ENCODE data around the gene CHKB. TPM values are rescaled to one million over a fixed set of nuclear protein-coding genes. Genes with fewer than 3 reads are reported as not detected.

The CHKB gene
- total RNA-seq, 4 donors from 2014 or later: 13.5 to 75.6 (median 55.2) TPM

GRCh38 chr22:50607659-50608020 is 25.0 kb upstream of the CHKB start:
- DNase-seq: no peak

GRCh38 chr22:50606946-50607658 is 24.5 kb upstream of the CHKB start:
- intact Hi-C loops (cut with DNase I; ENCODE audit: low total_unique reads): no loop called here
- Histone ChIP-seq H3K27ac (no peak overlapping the region), H3K4me1 (no peaks in the 10 kb centered on the region), H3K9me3 (no peaks in the 10 kb centered on the region), H3K4me3 (no peak overlapping the region), H3K27me3 (peaks cover 0 to 3% of the 10 kb centered on the region in 2 donors), H3K36me3 (no peaks in the 10 kb centered on the region)
- no peak for DNase-seq
- TF ChIP-seq CTCF (IDR thresholded peaks at IDR 0.05): no peak
- no peak for TF ChIP-seq POLR2A (IDR thresholded peaks at IDR 0.05)

More at GRCh38 chr22:50607659-50608020, 25.0 kb upstream of the CHKB start:
- intact Hi-C loops (cut with DNase I; ENCODE audit: low total_unique reads): no loop called here
- no peaks in the 10 kb centered on the region for H3K36me3 ChIP-seq
- H3K4me1 ChIP-seq: no peaks in the 10 kb centered on the region
- H3K27ac ChIP-seq: no peak overlapping the region
- no peaks in the 10 kb centered on the region for H3K9me3 ChIP-seq
- no peak overlapping the region for H3K4me3 ChIP-seq
- H3K27me3 ChIP-seq: peaks cover 0 to 3% of the 10 kb centered on the region in 2 donors
- TF ChIP-seq CTCF (IDR thresholded peaks at IDR 0.05) (no peak), POLR2A (IDR thresholded peaks at IDR 0.05) (no peak)

- Histone ChIP-seq H3K36me3 (no peaks in the 10 kb centered on the region), H3K27me3 (peaks cover 0 to 3% of the 10 kb centered on the region in 2 donors), H3K27ac (no peak overlapping the region), H3K9me3 (no peaks in the 10 kb centered on the region), H3K4me3 (no peak overlapping the region), H3K4me1 (peaks cover 0 to 2% of the 10 kb centered on the region in 2 donors)
- TF ChIP-seq POLR2A (IDR thresholded peaks at IDR 0.05): no peak
- no peak for TF ChIP-seq CTCF (IDR thresholded peaks at IDR 0.05)
- intact Hi-C loops (cut with DNase I; ENCODE audit: low total_unique reads): no loop called here
- no peak for DNase-seq
Measured at GRCh38 chr22:50606165-50606945, 23.7 kb upstream of the CHKB start.

- Histone ChIP-seq H3K4me3 (no peak overlapping the region), H3K9me3 (no peaks in the 10 kb centered on the region), H3K27me3 (peaks cover 0 to 3% of the 10 kb centered on the region in 2 donors), H3K4me1 (peaks cover 0 to 9% of the 10 kb centered on the region in 2 donors), H3K27ac (no peak overlapping the region), H3K36me3 (no peaks in the 10 kb centered on the region)
- TF ChIP-seq CTCF (IDR thresholded peaks at IDR 0.05) (no peak), POLR2A (IDR thresholded peaks at IDR 0.05) (no peak)
- no peak for DNase-seq
- intact Hi-C loops (cut with DNase I; ENCODE audit: low total_unique reads): no loop called here
Measured at GRCh38 chr22:50605613-50606074, 23.0 kb upstream of the CHKB start.
